DOHH2 (cell line): ENCODE results near the gene RNF130.

ENCODE experiments used
- H3F3A ChIP-seq: fragments of 200-600 bp; sonication (generic), shearing (Covaris generic); 2 replicates; pipeline ENCODE4 v1.6.0; 2016; ENCODE audit warnings: antibody characterized with exemption, mild to moderate bottlenecking; ENCODE audit not compliant: control insufficient read depth, insufficient read depth
- H3K27ac ChIP-seq: fragments of 200-600 bp; sonication (generic); 2 replicates; pipeline ENCODE4 v1.5.1; 2014; ENCODE audit warnings: low read depth, mild to moderate bottlenecking, low read length, moderate library complexity
- H3K27me3 ChIP-seq: fragments of 200-600 bp; sonication (generic); 2 replicates; pipeline ENCODE4 v1.6.1; 2014; ENCODE audit warnings: mild to moderate bottlenecking, low read length, mixed read lengths; ENCODE audit not compliant: control insufficient read depth
- H3K36me3 ChIP-seq: fragments of 200-600 bp; sonication (generic); 2 replicates; pipeline ENCODE4 v1.6.1; 2014; ENCODE audit warnings: mild to moderate bottlenecking, low read length, moderate library complexity, mixed read lengths; ENCODE audit not compliant: control insufficient read depth
- H3K4me1 ChIP-seq: fragments of 200-600 bp; sonication (generic); 2 replicates; pipeline ENCODE4 v1.6.1; 2014; ENCODE audit warnings: mild to moderate bottlenecking, low read length, mixed read lengths; ENCODE audit not compliant: control insufficient read depth
- H3K4me2 ChIP-seq: fragments of 200-600 bp; sonication (generic); 2 replicates; pipeline ENCODE4 v1.6.0; 2014; ENCODE audit warnings: mild to moderate bottlenecking, low read length, moderate library complexity
- H3K4me3 ChIP-seq: fragments of 200-600 bp; sonication (generic); 2 replicates; pipeline ENCODE4 v1.5.1; 2014; ENCODE audit warnings: mild to moderate bottlenecking, low read length, mixed read lengths
- H3K79me2 ChIP-seq: fragments of 200-600 bp; sonication (generic); 2 replicates; pipeline ENCODE4 v1.6.1; 2014; ENCODE audit warnings: mild to moderate bottlenecking, low read length, mixed read lengths; ENCODE audit not compliant: control insufficient read depth
- H3K9me2 ChIP-seq: fragments of 200-600 bp; sonication (generic); replicated peaks from 2 replicates; pipeline ENCODE4 v1.6.1; 2014; ENCODE audit warnings: mild to moderate bottlenecking, low read length, mixed read lengths; ENCODE audit not compliant: control insufficient read depth
- H3K9me3 ChIP-seq: fragments of 200-600 bp; sonication (generic); 2 replicates; pipeline ENCODE4 v1.6.1; 2014; ENCODE audit warnings: antibody characterized with exemption, low read length, mixed read lengths; ENCODE audit not compliant: control insufficient read depth, insufficient read depth
- H4K20me1 ChIP-seq: fragments of 200-600 bp; sonication (generic); 2 replicates; pipeline ENCODE4 v1.6.0; 2014; ENCODE audit warnings: low read depth, mild to moderate bottlenecking, antibody characterized with exemption, low read length, moderate library complexity; ENCODE audit not compliant: control insufficient read depth, insufficient read depth
- CTCF ChIP-seq: fragments of 200-600 bp; sonication (generic); IDR thresholded peaks from one replicate; pipeline ENCODE4 v1.5.1; 2014; ENCODE audit warnings: antibody characterized with exemption, mild to moderate bottlenecking, low read depth, low read length; ENCODE audit not compliant: poor library complexity, severe bottlenecking
- EZH2phosphoT487 ChIP-seq: fragments of 200-600 bp; sonication (generic); IDR thresholded peaks from 2 replicates; pipeline ENCODE4 v1.6.1; 2017; ENCODE audit warnings: borderline replicate concordance, mild to moderate bottlenecking, antibody characterized with exemption, low read length, moderate library complexity, mixed read lengths

Gene RNF130

GRCh38 chr5:179980767-179981166 lies 90.8 kb downstream of the RNF130 start:
- Histone ChIP-seq H3K9me2 (no peaks in the 10 kb centered on the region), H3K4me2 (no peak overlapping the region), H3K9me3 (no peaks in the 10 kb centered on the region), H3K27me3 (peaks cover 23% of the 10 kb centered on the region), H3F3A (no peaks in the 10 kb centered on the region), H3K4me1 (no peaks in the 10 kb centered on the region), H3K36me3 (no peaks in the 10 kb centered on the region), H3K4me3 (no peak overlapping the region), H3K27ac (no peak overlapping the region), H3K79me2 (no peaks in the 10 kb centered on the region), H4K20me1 (no peaks in the 10 kb centered on the region)
- TF ChIP-seq EZH2phosphoT487 (no peak), CTCF (no peak)

GRCh38 chr5:179978792-179979191 lies 92.8 kb downstream of the RNF130 start:
- H3K27me3 ChIP-seq, result peaks cover 15% of the 10 kb centered on the region
- H3K9me3 ChIP-seq, result no peaks in the 10 kb centered on the region
- no peak overlapping the region for H3K4me2 ChIP-seq
- H3K79me2 ChIP-seq, result no peaks in the 10 kb centered on the region
- no peak overlapping the region for H3K4me3 ChIP-seq
- H4K20me1 ChIP-seq, result no peaks in the 10 kb centered on the region
- TF ChIP-seq EZH2phosphoT487, result no peak
- TF ChIP-seq CTCF, result no peak
- H3K9me2 ChIP-seq, result no peaks in the 10 kb centered on the region
- no peaks in the 10 kb centered on the region for H3F3A ChIP-seq
- H3K36me3 ChIP-seq, result no peaks in the 10 kb centered on the region
- no peaks in the 10 kb centered on the region; the same call in 1 of the 2 replicates for H3K4me1 ChIP-seq
- no peak overlapping the region for H3K27ac ChIP-seq

- Histone ChIP-seq H3K27me3 (no peaks in the 10 kb centered on the region; the same call in 1 of the 2 replicates), H3K36me3 (no peaks in the 10 kb centered on the region), H3K27ac (no peak overlapping the region), H3K4me1 (peaks cover 13% of the 10 kb centered on the region), H3K4me2 (no peak overlapping the region), H3K9me2 (no peaks in the 10 kb centered on the region), H3K4me3 (no peak overlapping the region), H3K79me2 (no peaks in the 10 kb centered on the region), H3F3A (no peaks in the 10 kb centered on the region), H3K9me3 (no peaks in the 10 kb centered on the region), H4K20me1 (no peaks in the 10 kb centered on the region)
- no peak for TF ChIP-seq CTCF
- TF ChIP-seq EZH2phosphoT487, result no peak
Observed at GRCh38 chr5:179975713-179976134, 95.8 kb downstream of the RNF130 start.
